ENCODE results near the gene SHROOM1.

DNA sequence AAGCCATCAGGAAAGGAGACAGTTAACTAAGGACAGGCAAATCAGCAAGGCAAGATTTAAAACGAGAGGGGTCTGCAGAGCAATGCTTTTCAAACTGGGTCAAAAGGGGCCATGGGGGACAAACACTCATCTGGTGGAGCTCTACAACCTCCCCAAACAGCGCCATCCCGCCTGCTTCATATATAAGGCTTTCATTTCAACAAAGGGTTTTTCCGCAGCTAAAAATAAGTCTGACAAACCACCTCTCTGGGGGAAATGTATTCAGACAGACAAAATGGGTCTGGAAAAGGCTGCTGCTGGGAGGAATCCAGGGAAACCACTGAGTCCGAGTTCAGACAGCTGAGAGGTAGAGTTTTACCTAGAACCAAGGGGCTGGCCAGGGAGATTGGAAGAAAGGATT, 45.1 kb downstream of the SHROOM1 start:
- TF ChIP-seq CTCF (IDR thresholded peaks at IDR 0.05; ENCODE audit: low read depth, low read length) (no peak), POLR2A (IDR thresholded peaks at IDR 0.05; ENCODE audit: extremely low read depth, insufficient read length) (no peak)
